Endothelial cell (in vitro differentiated cells): ENCODE measurements around the gene GAD1. TPM values are rescaled to one million over a fixed set of nuclear protein-coding genes. Genes with fewer than 3 reads are reported as not detected.
A peak's percentile ranks its signal among the peaks of the same experiment; 100 is the strongest.

Experiments
- DNase-seq: peaks from one replicate; pipeline ENCODE4 v3.0.0; 2021; ENCODE audit warnings: low spot score
- H3K27ac Mint-ChIP-seq: one replicate; pipeline ENCODE4 v1.8.0; 2021; ENCODE audit warnings: mixed read lengths, inconsistent platforms; ENCODE audit not compliant: unreplicated experiment
- H3K27me3 Mint-ChIP-seq: one replicate; pipeline ENCODE4 v1.8.0; 2021; ENCODE audit warnings: mild to moderate bottlenecking, moderate library complexity, mixed read lengths, inconsistent platforms; ENCODE audit not compliant: unreplicated experiment
- H3K36me3 Mint-ChIP-seq: one replicate; pipeline ENCODE4 v1.8.0; 2021; ENCODE audit warnings: mild to moderate bottlenecking, low read depth, mixed read lengths, inconsistent platforms; ENCODE audit not compliant: unreplicated experiment
- H3K4me1 Mint-ChIP-seq: one replicate; pipeline ENCODE4 v1.8.0; 2021; ENCODE audit warnings: mild to moderate bottlenecking, mixed read lengths, inconsistent platforms; ENCODE audit not compliant: unreplicated experiment
- H3K4me3 Mint-ChIP-seq: one replicate; pipeline ENCODE4 v1.8.0; 2021; ENCODE audit warnings: mild to moderate bottlenecking, mixed read lengths, inconsistent platforms; ENCODE audit not compliant: unreplicated experiment
- H3K9me3 Mint-ChIP-seq: one replicate; pipeline ENCODE4 v1.8.0; 2021; ENCODE audit warnings: mixed read lengths, inconsistent platforms; ENCODE audit not compliant: unreplicated experiment
- total RNA-seq: library from RNA; stranded (reverse); fragmentation: NEBNext Ultra II Directional; extraction: Animal tissue kit (Norgen Biotek cat#: 25700); gene quantifications from one replicate; pipeline ENCODE4 v1.2.1, GENCODE V29; 2021; ENCODE audit not compliant: unreplicated experiment
- TF ChIP-seq, protein P1 (sequence below): fragments of 200-600 bp; sonication (generic); IDR thresholded peaks from one replicate; pipeline ENCODE4 v1.5.0; 2021; ENCODE audit warnings: antibody characterized with exemption; ENCODE audit not compliant: unreplicated experiment

GAD1 gene
- total RNA-seq, 1 donor from 2014 or later, result 129 TPM

DNA sequence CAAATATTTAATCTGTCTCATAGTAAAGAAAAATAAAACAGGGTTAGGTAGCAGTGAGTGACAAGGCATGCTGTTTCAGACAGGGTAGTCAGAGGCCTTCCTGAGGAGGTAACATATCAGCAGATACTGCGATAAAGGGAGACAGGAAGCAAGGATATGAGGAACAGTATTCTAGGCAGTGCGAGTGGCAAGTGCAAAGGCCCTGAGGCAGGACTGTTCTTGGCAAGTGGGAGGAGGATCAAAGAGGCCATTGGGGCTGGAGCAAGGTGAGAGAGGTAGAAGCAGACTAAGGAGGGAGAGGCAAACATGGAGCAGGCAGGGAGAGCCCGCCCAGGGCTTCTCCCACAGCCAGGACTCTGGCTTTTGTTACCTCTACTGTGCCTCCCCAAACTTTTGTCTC is 33.6 kb downstream of the GAD1 start:
- no peaks in the 10 kb centered on the region for H3K9me3 Mint-ChIP-seq
- H3K4me1 Mint-ChIP-seq, result no peaks in the 10 kb centered on the region
- H3K4me3 Mint-ChIP-seq, result peak overlapping the region; percentile 27
- DNase-seq, result no peak
- no peaks in the 10 kb centered on the region for H3K27me3 Mint-ChIP-seq
- peaks cover 42% of the 10 kb centered on the region for H3K36me3 Mint-ChIP-seq
- TF ChIP-seq, protein P1, sequence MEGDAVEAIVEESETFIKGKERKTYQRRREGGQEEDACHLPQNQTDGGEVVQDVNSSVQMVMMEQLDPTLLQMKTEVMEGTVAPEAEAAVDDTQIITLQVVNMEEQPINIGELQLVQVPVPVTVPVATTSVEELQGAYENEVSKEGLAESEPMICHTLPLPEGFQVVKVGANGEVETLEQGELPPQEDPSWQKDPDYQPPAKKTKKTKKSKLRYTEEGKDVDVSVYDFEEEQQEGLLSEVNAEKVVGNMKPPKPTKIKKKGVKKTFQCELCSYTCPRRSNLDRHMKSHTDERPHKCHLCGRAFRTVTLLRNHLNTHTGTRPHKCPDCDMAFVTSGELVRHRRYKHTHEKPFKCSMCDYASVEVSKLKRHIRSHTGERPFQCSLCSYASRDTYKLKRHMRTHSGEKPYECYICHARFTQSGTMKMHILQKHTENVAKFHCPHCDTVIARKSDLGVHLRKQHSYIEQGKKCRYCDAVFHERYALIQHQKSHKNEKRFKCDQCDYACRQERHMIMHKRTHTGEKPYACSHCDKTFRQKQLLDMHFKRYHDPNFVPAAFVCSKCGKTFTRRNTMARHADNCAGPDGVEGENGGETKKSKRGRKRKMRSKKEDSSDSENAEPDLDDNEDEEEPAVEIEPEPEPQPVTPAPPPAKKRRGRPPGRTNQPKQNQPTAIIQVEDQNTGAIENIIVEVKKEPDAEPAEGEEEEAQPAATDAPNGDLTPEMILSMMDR, result no peak
- no peak overlapping the region for H3K27ac Mint-ChIP-seq

DNA sequence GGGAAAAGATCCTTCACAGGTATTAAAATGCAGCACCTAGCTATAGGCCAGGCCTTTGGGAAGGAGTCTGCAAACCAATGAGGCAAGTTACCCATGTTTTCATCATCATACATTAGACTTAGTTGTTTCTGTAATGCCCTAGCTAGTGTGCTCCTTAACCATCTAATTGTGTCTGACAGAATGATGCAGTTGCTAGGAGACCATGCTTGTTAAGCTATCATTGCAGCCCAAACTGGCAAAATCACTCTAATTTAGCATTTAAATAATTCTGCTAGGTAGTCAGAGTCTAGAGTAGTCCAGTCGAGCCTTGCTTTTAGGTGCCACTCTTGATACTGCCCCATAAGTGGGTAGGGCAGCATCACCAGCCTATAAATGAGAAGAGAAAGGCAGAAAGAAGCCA is 34.9 kb downstream of the GAD1 start:
- no peaks in the 10 kb centered on the region for H3K9me3 Mint-ChIP-seq
- H3K27ac Mint-ChIP-seq, result no peak overlapping the region
- no peaks in the 10 kb centered on the region for H3K27me3 Mint-ChIP-seq
- no peak for DNase-seq
- TF ChIP-seq, protein P1, result no peak
- no peaks in the 10 kb centered on the region for H3K4me1 Mint-ChIP-seq
- peaks cover 36% of the 10 kb centered on the region for H3K36me3 Mint-ChIP-seq
- H3K4me3 Mint-ChIP-seq, result no peak overlapping the region

- no peak for DNase-seq
- H3K36me3 Mint-ChIP-seq, result peaks cover 40% of the 10 kb centered on the region
- TF ChIP-seq, protein P1, result no peak
- no peaks in the 10 kb centered on the region for H3K27me3 Mint-ChIP-seq
- H3K4me1 Mint-ChIP-seq, result no peaks in the 10 kb centered on the region
- no peaks in the 10 kb centered on the region for H3K9me3 Mint-ChIP-seq
- no peak overlapping the region for H3K27ac Mint-ChIP-seq
- H3K4me3 Mint-ChIP-seq, result peak overlapping the region; percentile 44
These were observed 39.4 kb downstream of the GAD1 start for GRCh38 chr2:170856066-170856465.

GRCh38 chr2:170862286-170862902 is 45.7 kb downstream of the GAD1 start:
- H3K4me1 Mint-ChIP-seq, result no peaks in the 10 kb centered on the region
- no peaks in the 10 kb centered on the region for H3K9me3 Mint-ChIP-seq
- no peak overlapping the region for H3K27ac Mint-ChIP-seq
- H3K27me3 Mint-ChIP-seq, result no peaks in the 10 kb centered on the region
- TF ChIP-seq, protein P1, result no peak
- H3K36me3 Mint-ChIP-seq, result peaks cover 26% of the 10 kb centered on the region
- no peak for DNase-seq
- no peak overlapping the region for H3K4me3 Mint-ChIP-seq

DNA sequence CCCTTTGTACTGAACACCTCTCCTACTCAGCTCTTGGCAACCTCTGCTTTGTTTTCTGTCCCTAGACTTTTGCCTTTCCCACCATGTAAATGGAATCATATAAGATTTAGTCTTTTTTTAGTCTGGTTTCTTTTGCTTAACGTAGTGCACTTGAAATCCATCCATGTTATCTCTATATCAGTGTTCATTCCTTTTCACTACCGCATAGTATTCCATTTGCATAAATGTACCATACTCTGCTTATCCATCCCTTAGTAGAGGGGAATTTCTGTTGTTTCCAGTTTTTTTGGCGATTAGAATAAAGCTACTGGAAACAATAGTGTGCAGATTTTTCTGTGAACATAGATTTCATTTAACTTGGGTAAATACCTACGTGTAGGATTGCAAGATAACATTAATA is 46.4 kb downstream of the GAD1 start:
- no peak for DNase-seq
- no peak overlapping the region for H3K27ac Mint-ChIP-seq
- TF ChIP-seq, protein P1, result no peak
- peaks cover 21% of the 10 kb centered on the region for H3K36me3 Mint-ChIP-seq
- H3K4me1 Mint-ChIP-seq, result no peaks in the 10 kb centered on the region
- peaks cover under 1% of the 10 kb centered on the region for H3K27me3 Mint-ChIP-seq
- no peak overlapping the region for H3K4me3 Mint-ChIP-seq
- no peaks in the 10 kb centered on the region for H3K9me3 Mint-ChIP-seq
